CD14-positive monocyte (primary cell): ENCODE results near the gene SELENOM. TPM values are rescaled to one million over a fixed set of nuclear protein-coding genes. Genes with fewer than 3 reads are reported as not detected.

Experiments used
- DNase-seq, 3 donors: peaks; one replicate each; pipeline ENCODE4 v3.0.0-alpha.2; 2011 to 2022
- H2AFZ ChIP-seq: 2 replicates; pipeline ENCODE4 v1.6.0; 2012; ENCODE audit warnings: mild to moderate bottlenecking, low read depth, low read length, inconsistent platforms; ENCODE audit not compliant: insufficient read depth, poor library complexity, severe bottlenecking
- H3K27ac ChIP-seq, 2 donors: 1 replicate in 1 of 2; 2 replicates in 1 of 2; pipeline ENCODE4 v1.5.1; 2012 to 2013; ENCODE audit warnings: low read length in 2 of 2, control low read depth in 1 of 2, inconsistent platforms in 1 of 2, low read depth in 1 of 2, mild to moderate bottlenecking in 1 of 2
- H3K27me3 ChIP-seq, 2 donors: one replicate each; pipeline versions ENCODE4 v1.6.0 to v1.6.1; 2011 to 2013; ENCODE audit warnings: low read length in 2 of 2; ENCODE audit not compliant: control insufficient read depth in 2 of 2, insufficient read depth in 2 of 2
- H3K36me3 ChIP-seq, 2 donors: replicated peaks in 1 of 2; 1 replicate in 1 of 2; 2 replicates in 1 of 2; pipeline versions ENCODE4 v1.5.1 to v1.6.1; 2012 to 2013; ENCODE audit warnings: low read length in 2 of 2, control low read depth in 1 of 2, inconsistent platforms in 1 of 2, mild to moderate bottlenecking in 1 of 2; ENCODE audit not compliant: insufficient read depth in 2 of 2, control insufficient read depth in 1 of 2
- H3K4me1 ChIP-seq, 2 donors: 1 replicate in 1 of 2; 2 replicates in 1 of 2; pipeline versions ENCODE4 v1.5.1 to v1.6.1; 2012 to 2013; ENCODE audit warnings: low read length in 2 of 2, control low read depth in 1 of 2, inconsistent platforms in 1 of 2, mild to moderate bottlenecking in 1 of 2, moderate library complexity in 1 of 2; ENCODE audit not compliant: insufficient read depth in 2 of 2, control insufficient read depth in 1 of 2
- H3K4me2 ChIP-seq: replicated peaks from 2 replicates; pipeline ENCODE3; 2012; ENCODE audit warnings: low read length, moderate library complexity, mild to moderate bottlenecking; ENCODE audit not compliant: poor library complexity, severe bottlenecking; ENCODE audit errors: extremely low read depth
- H3K4me3 ChIP-seq, 3 experiments: fragments of 200-600 bp in 1 of 3; sonication (generic) in 1 of 3; replicated peaks in 1 of 3; 1 replicate in 2 of 3; 2 replicates in 1 of 3; pipeline ENCODE4 v1.5.1; 2011 to 2013; ENCODE audit warnings: low read length in 3 of 3, mild to moderate bottlenecking in 3 of 3, control low read depth in 2 of 3, low read depth in 2 of 3, inconsistent platforms in 1 of 3, moderate library complexity in 1 of 3
- H3K79me2 ChIP-seq: 2 replicates; pipeline ENCODE4 v1.6.0; 2012; ENCODE audit warnings: mild to moderate bottlenecking, control low read depth, inconsistent platforms, low read length, moderate library complexity; ENCODE audit not compliant: insufficient read depth
- H3K9ac ChIP-seq: 2 replicates; pipeline ENCODE4 v1.6.0; 2017; ENCODE audit warnings: low read length, mild to moderate bottlenecking; ENCODE audit not compliant: insufficient read depth, poor library complexity, severe bottlenecking
- H3K9me3 ChIP-seq, 2 donors: replicated peaks in 1 of 2; 1 replicate in 1 of 2; 2 replicates in 1 of 2; pipeline versions ENCODE4 v1.5.1 to v1.6.1; 2012 to 2013; ENCODE audit warnings: low read length in 2 of 2, control low read depth in 1 of 2; ENCODE audit not compliant: control insufficient read depth in 1 of 2, insufficient read depth in 1 of 2
- H4K20me1 ChIP-seq: 2 replicates; pipeline ENCODE4 v1.6.0; 2012; ENCODE audit warnings: mild to moderate bottlenecking, low read length, control low read depth, moderate library complexity; ENCODE audit not compliant: insufficient read depth
- H3K27ac Mint-ChIP-seq, 7 donors: one replicate each; pipeline ENCODE4 v1.8.0; 2020; ENCODE audit warnings: mild to moderate bottlenecking in 7 of 7, mixed read lengths in 7 of 7, moderate library complexity in 6 of 7, inconsistent platforms in 2 of 7
- H3K27me3 Mint-ChIP-seq, 3 donors: one replicate each; pipeline ENCODE4 v1.8.0; 2021 to 2022; ENCODE audit warnings: low read depth in 3 of 3, mild to moderate bottlenecking in 3 of 3, mixed read lengths in 3 of 3, moderate library complexity in 3 of 3, inconsistent platforms in 1 of 3
- H3K36me3 Mint-ChIP-seq, 2 donors: one replicate each; pipeline ENCODE4 v1.8.0; 2020; ENCODE audit warnings: mixed read lengths in 2 of 2, inconsistent platforms in 1 of 2, mild to moderate bottlenecking in 1 of 2
- H3K4me1 Mint-ChIP-seq: one replicate; pipeline ENCODE4 v1.8.0; 2020; ENCODE audit warnings: mild to moderate bottlenecking, mixed read lengths
- H3K4me3 Mint-ChIP-seq, 2 donors: one replicate each; pipeline ENCODE4 v1.8.0; 2020; ENCODE audit warnings: mild to moderate bottlenecking in 2 of 2, mixed read lengths in 2 of 2, moderate library complexity in 1 of 2
- H3K9me3 Mint-ChIP-seq, 7 donors: one replicate each; pipeline ENCODE4 v1.8.0; 2020 to 2022; ENCODE audit warnings: mixed read lengths in 7 of 7, mild to moderate bottlenecking in 6 of 7, moderate library complexity in 6 of 7, inconsistent platforms in 2 of 7
- WGBS: methylation state at CpG from one replicate; pipeline ENCODE4 v1.1.5; 2013; ENCODE audit warnings: missing lambda C conversion rate; ENCODE audit not compliant: insufficient coverage; 5-methylcytosine and 5-hydroxymethylcytosine counted together
- intact Hi-C, 2 donors: fragments of 100-400 bp; cut with micrococcal nuclease; formaldehyde crosslinking; loops; one replicate each; pipeline versions ENCODE4 v1.15.0 to v1.15.1; 2023
- polyA plus RNA-seq, 3 donors: library from polyadenylated mRNA; depleted of rRNA in 1 of 3; unstranded in 2 of 3; stranded (reverse) in 1 of 3; fragments of 300-500 nt in 2 of 3; fragments of >200 nt in 1 of 3; fragmentation: Illumina TruSeq in 2 of 3; gene quantifications; 1 replicate in 2 of 3; 2 replicates in 1 of 3; pipeline ENCODE4 v1.2.3, GENCODE V29; 2012 to 2021
- TF ChIP-seq, protein P1 (sequence below): fragments of 200-600 bp; IDR thresholded peaks from one replicate; pipeline ENCODE4 v1.8.0; 2022; ENCODE audit warnings: antibody characterized with exemption, mild to moderate bottlenecking

The SELENOM gene
- polyA plus RNA-seq, 3 donors: 3.2 to 7.6 (median 3.4) TPM

GRCh38 chr22:31136711-31137110 lies 29.3 kb upstream of the SELENOM start:
- Mint-ChIP-seq H3K27me3 (peaks cover 5 to 14% (median 8%) of the 10 kb centered on the region in 3 donors), H3K4me3 (no peak overlapping the region), H3K4me1 (peaks cover 1% of the 10 kb centered on the region), H3K9me3 (peaks cover 0 to 2% (median 0%) of the 10 kb centered on the region in 7 donors), H3K27ac (no peak overlapping the region), H3K36me3 (no peaks in the 10 kb centered on the region)
- H3K9me3 ChIP-seq: no peaks in the 10 kb centered on the region
- H3K4me3 ChIP-seq: no peak overlapping the region
- no peak for DNase-seq
- no peaks in the 10 kb centered on the region for H4K20me1 ChIP-seq
- H3K36me3 ChIP-seq: no peaks in the 10 kb centered on the region
- no peak overlapping the region for H3K4me2 ChIP-seq
- no peaks in the 10 kb centered on the region for H3K4me1 ChIP-seq
- WGBS: 90% methylated on average over 12 of the region's 16 CpGs
- TF ChIP-seq, protein P1, sequence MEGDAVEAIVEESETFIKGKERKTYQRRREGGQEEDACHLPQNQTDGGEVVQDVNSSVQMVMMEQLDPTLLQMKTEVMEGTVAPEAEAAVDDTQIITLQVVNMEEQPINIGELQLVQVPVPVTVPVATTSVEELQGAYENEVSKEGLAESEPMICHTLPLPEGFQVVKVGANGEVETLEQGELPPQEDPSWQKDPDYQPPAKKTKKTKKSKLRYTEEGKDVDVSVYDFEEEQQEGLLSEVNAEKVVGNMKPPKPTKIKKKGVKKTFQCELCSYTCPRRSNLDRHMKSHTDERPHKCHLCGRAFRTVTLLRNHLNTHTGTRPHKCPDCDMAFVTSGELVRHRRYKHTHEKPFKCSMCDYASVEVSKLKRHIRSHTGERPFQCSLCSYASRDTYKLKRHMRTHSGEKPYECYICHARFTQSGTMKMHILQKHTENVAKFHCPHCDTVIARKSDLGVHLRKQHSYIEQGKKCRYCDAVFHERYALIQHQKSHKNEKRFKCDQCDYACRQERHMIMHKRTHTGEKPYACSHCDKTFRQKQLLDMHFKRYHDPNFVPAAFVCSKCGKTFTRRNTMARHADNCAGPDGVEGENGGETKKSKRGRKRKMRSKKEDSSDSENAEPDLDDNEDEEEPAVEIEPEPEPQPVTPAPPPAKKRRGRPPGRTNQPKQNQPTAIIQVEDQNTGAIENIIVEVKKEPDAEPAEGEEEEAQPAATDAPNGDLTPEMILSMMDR: no peak
- intact Hi-C loops: no loop called here
- no peak overlapping the region for H3K27ac ChIP-seq
- H3K27me3 ChIP-seq: peaks cover 0 to 2% of the 10 kb centered on the region in 2 donors
- no peaks in the 10 kb centered on the region for H3K79me2 ChIP-seq
- no peak overlapping the region for H2AFZ ChIP-seq
- no peak overlapping the region for H3K9ac ChIP-seq

GRCh38 chr22:31136155-31136554 lies 28.8 kb upstream of the SELENOM start:
- H3K27me3 ChIP-seq: peaks cover 0 to 2% of the 10 kb centered on the region in 2 donors
- H3K36me3 ChIP-seq: no peaks in the 10 kb centered on the region
- no peak overlapping the region for H2AFZ ChIP-seq
- intact Hi-C loops: no loop called here
- no peak overlapping the region for H3K4me3 ChIP-seq
- no peaks in the 10 kb centered on the region for H3K79me2 ChIP-seq
- no peaks in the 10 kb centered on the region for H3K36me3 Mint-ChIP-seq
- no peaks in the 10 kb centered on the region for H3K9me3 Mint-ChIP-seq
- H3K27ac ChIP-seq: no peak overlapping the region
- no peak overlapping the region for H3K4me2 ChIP-seq
- peaks cover 5 to 14% (median 8%) of the 10 kb centered on the region in 3 donors for H3K27me3 Mint-ChIP-seq
- no peak overlapping the region for H3K4me3 Mint-ChIP-seq
- H3K9me3 ChIP-seq: no peaks in the 10 kb centered on the region
- no peaks in the 10 kb centered on the region for H4K20me1 ChIP-seq
- 90% methylated on average over 7 of the region's 9 CpGs for WGBS
- DNase-seq: no peak
- H3K9ac ChIP-seq: no peak overlapping the region
- H3K4me1 ChIP-seq: no peaks in the 10 kb centered on the region
- H3K4me1 Mint-ChIP-seq: peaks cover 1% of the 10 kb centered on the region
- TF ChIP-seq, protein P1: no peak
- H3K27ac Mint-ChIP-seq: peak overlapping the region in 1 of 7 donors; percentile 25
